Stimulated activated CD8-positive, alpha-beta memory T cell treated with anti-CD3 and anti-CD28 coated beads, Interleukin-12 subunit alpha, Interleukin-12 subunit beta, amount 100 ng/mL, for 24 hours (primary cell): ENCODE data around the gene CGNL1.

Experiments
- DNase-seq: peaks from one replicate; pipeline ENCODE4 v3.0.0-alpha.2; 2020; ENCODE audit errors: extremely low read depth

CGNL1 gene

GRCh38 chr15:57353317-57353804 lies 22.9 kb upstream of the CGNL1 start:
- no peak for DNase-seq

- no peak for DNase-seq
Measured at GRCh38 chr15:57354436-57355123, 21.7 kb upstream of the CGNL1 start.

- DNase-seq: no peak
Measured at GRCh38 chr15:57355259-57355658, 21.0 kb upstream of the CGNL1 start.

- no peak for DNase-seq
Measured at GRCh38 chr15:57356178-57356577, 20.1 kb upstream of the CGNL1 start.

- DNase-seq: no peak
Measured at GRCh38 chr15:57356636-57357035, 19.7 kb upstream of the CGNL1 start.

GRCh38 chr15:57357799-57358198 lies 18.5 kb upstream of the CGNL1 start:
- DNase-seq: no peak

GRCh38 chr15:57358571-57358970 lies 17.7 kb upstream of the CGNL1 start:
- no peak for DNase-seq

- DNase-seq: no peak
Measured at GRCh38 chr15:57363661-57364060, 12.6 kb upstream of the CGNL1 start.

- DNase-seq: no peak
Measured at GRCh38 chr15:57364282-57365007, 11.9 kb upstream of the CGNL1 start.

- no peak for DNase-seq
Measured at GRCh38 chr15:57367556-57367955, 8.7 kb upstream of the CGNL1 start.

- no peak for DNase-seq
Measured at GRCh38 chr15:57370929-57371328, 5.4 kb upstream of the CGNL1 start.

GRCh38 chr15:57373251-57373881 lies 2.9 kb upstream of the CGNL1 start:
- no peak for DNase-seq

- DNase-seq: no peak
Measured at GRCh38 chr15:57373882-57374276, 2.4 kb upstream of the CGNL1 start.

GRCh38 chr15:57376696-57377477 lies 582 bp downstream of the CGNL1 start:
- no peak for DNase-seq

GRCh38 chr15:57377478-57377847 lies 1.2 kb downstream of the CGNL1 start:
- no peak for DNase-seq

- DNase-seq: no peak
Measured at GRCh38 chr15:57379487-57379886, 3.2 kb downstream of the CGNL1 start.

GRCh38 chr15:57380854-57381253 lies 4.5 kb downstream of the CGNL1 start:
- DNase-seq: no peak

GRCh38 chr15:57382215-57382614 lies 5.9 kb downstream of the CGNL1 start:
- no peak for DNase-seq

- DNase-seq: no peak
Measured at GRCh38 chr15:57382969-57383368, 6.7 kb downstream of the CGNL1 start.

GRCh38 chr15:57384024-57384423 lies 7.7 kb downstream of the CGNL1 start:
- DNase-seq: no peak

GRCh38 chr15:57384816-57385215 lies 8.5 kb downstream of the CGNL1 start:
- no peak for DNase-seq

GRCh38 chr15:57385923-57386390 lies 9.7 kb downstream of the CGNL1 start:
- no peak for DNase-seq
